ENCODE data around the gene PIGQ. TPM values are rescaled to one million over a fixed set of nuclear protein-coding genes. Genes with fewer than 3 reads are reported as not detected.

The PIGQ gene
- total RNA-seq, 5 donors from 2014 or later (not counting 1 experiment from before 2014, with no cell fraction given): 38.2 to 86.9 (median 63.1) TPM

DNA sequence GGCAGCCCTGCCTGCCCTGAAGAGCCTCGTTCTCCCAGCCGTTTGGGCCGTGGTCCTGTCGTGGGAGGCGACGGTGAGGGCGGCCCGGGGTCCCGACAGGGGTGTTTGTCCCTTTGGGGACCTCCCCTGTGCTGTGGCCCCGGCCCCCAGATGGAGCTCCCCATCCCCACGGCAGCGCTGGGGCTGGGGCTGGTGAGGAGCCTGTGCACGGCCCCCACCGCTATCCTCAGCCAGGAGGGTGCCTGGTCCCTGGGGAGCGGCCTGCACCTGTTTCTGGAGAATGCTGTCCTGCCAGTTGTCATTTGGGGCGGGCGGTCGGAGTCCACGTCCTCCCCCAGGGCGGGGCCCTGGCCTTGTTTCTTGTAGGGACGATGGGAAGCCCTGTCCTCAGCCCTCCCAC, 35.6 kb upstream of the PIGQ start:
- POLR2A ChIA-PET: no interaction called here
- Histone ChIP-seq H3K36me3 (ENCODE audit: control insufficient read depth in 2 of 2, extremely low read depth in 1 of 2, insufficient read depth in 1 of 2, low read length in 1 of 2) (peaks cover 9 to 24% of the 10 kb centered on the region in 2 donors), H3K4me1 (ENCODE audit: control insufficient read depth in 1 of 2, extremely low read depth in 1 of 2, insufficient read depth in 2 of 2, low read length in 2 of 2) (peaks cover 0 to 25% of the 10 kb centered on the region in 2 experiments)

DNA sequence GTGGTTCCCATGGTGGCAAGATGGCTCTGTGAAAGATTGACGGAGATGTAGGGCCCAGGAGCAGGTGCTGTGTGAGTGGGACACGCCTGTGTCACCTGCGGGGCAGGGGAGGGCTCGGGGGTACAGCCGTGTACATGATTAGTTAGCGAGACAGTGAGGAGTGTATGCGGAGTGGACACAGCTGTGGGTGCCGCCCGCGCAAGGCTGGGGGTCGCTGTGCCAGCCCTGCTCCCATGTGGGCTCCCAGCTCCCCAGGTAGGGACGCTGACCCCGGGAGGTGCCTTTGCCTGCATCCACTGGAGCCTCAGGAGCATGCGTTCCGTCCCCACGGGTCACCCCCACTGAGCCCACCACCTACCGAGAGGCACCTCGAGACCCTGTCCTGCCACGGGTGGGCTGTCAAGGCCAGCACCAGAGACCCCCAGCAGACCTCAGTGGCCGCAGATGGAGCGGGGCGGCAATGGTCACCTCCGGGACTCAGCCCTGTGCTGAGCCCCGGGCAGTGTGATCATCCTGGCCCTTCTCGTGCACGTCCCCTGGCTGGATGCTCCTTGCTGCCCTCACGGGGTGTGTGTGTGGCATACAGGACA, 34.8 kb upstream of the PIGQ start:
- DNase-seq (no peak), ATAC-seq (replicated peaks in 1 of 4) (no peak)
- Mint-ChIP-seq H3K36me3 (no peaks in the 10 kb centered on the region), H3K4me3 (no peak overlapping the region), H3K9me3 (no peaks in the 10 kb centered on the region), H3K27me3 (no peaks in the 10 kb centered on the region), H3K4me1 (peaks cover 7 to 10% (median 9%) of the 10 kb centered on the region in 3 donors), H3K27ac (no peak overlapping the region)
- 96% methylated on average over 21 of the region's 27 CpGs for WGBS (ENCODE audit: insufficient coverage)
- Histone ChIP-seq H3K9me3 (no peaks in the 10 kb centered on the region), H3K4me1 (ENCODE audit: control insufficient read depth in 1 of 2, extremely low read depth in 1 of 2, insufficient read depth in 2 of 2, low read length in 2 of 2) (peaks cover 0 to 16% of the 10 kb centered on the region in 2 experiments), H3K27ac (ENCODE audit: low read length) (no peak overlapping the region), H3K36me3 (ENCODE audit: control insufficient read depth in 2 of 2, extremely low read depth in 1 of 2, insufficient read depth in 1 of 2, low read length in 1 of 2) (peaks cover 9 to 28% of the 10 kb centered on the region in 2 donors), H3K4me3 (ENCODE audit: control insufficient read depth in 1 of 2, extremely low read depth in 1 of 2, low read length in 1 of 2) (no peak overlapping the region), H3K27me3 (replicated peaks in 1 of 2; ENCODE audit: control insufficient read depth in 2 of 2, extremely low read depth in 1 of 2, insufficient read depth in 2 of 2, low read length in 1 of 2) (no peaks in the 10 kb centered on the region)
- POLR2A ChIA-PET: no interaction called here
- CTCF ChIA-PET: no interaction called here

More for the DNA sequence above, 35.6 kb upstream of the PIGQ start:
- DNase-seq: no peak
- no peaks in the 10 kb centered on the region for H3K27me3 ChIP-seq (replicated peaks in 1 of 2; ENCODE audit: control insufficient read depth in 2 of 2, extremely low read depth in 1 of 2, insufficient read depth in 2 of 2, low read length in 1 of 2)
- peaks cover 11 to 18% (median 17%) of the 10 kb centered on the region in 3 donors for H3K4me1 Mint-ChIP-seq
- WGBS (ENCODE audit: insufficient coverage): 91% methylated on average over 19 of the region's 21 CpGs
- H3K27me3 Mint-ChIP-seq: no peaks in the 10 kb centered on the region
- H3K27ac Mint-ChIP-seq: no peak overlapping the region
- no peaks in the 10 kb centered on the region for H3K9me3 Mint-ChIP-seq
- H3K4me3 ChIP-seq (ENCODE audit: control insufficient read depth in 1 of 2, extremely low read depth in 1 of 2, low read length in 1 of 2): no peak overlapping the region
- no peaks in the 10 kb centered on the region for H3K9me3 ChIP-seq
- H3K27ac ChIP-seq (ENCODE audit: low read length): no peak overlapping the region
- no peak for ATAC-seq (replicated peaks in 1 of 4)
- H3K36me3 Mint-ChIP-seq: no peaks in the 10 kb centered on the region
- H3K4me3 Mint-ChIP-seq: no peak overlapping the region
- CTCF ChIA-PET: no interaction called here

DNA sequence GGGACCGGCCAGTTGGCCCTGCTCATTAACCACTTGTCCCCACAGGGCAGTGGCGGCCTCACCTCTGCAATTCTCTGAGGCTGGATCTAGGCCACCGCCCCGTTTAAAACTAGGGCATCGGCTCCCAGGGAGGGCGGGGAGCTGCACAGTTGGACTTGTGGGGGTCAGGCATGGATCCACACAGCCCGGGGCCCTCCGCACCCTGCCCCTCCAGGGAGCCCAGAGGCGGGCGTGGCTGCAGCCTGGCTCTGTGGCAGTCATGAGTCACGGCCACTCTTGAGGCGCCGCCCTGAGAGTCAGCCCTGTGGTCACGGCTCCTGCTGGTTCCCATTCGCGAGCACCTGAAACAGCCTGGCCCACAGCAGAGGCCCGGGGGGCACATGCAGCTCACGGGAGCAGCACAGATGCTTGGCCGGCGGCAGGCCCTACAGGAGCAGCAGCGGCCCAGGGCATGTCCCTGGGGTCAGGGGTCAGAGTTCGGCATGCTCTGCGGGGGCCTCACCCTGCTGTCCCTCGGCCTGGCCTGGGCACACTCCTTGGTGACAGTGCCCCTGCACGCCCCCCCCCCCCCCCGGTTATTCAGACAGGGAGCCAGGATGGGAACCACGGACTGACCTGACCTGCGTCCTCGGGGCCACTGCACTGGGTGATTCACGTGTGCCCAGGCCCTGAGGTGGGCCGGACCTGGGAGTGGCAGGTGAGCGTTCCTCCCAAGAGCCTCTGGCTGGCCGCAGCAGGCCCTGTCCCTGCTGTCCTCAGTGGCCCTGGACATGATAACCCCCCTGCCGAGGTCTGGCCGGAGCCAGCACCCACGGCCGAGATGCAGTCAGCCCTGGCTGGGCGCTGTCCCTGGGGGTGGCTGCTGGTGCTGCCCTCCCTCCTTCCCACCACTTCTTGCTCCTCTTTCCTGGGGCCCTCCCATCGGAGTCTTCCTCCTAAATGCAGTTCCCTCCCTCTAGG, 34.0 kb upstream of the PIGQ start:
- Histone ChIP-seq H3K4me1 (ENCODE audit: control insufficient read depth in 1 of 2, extremely low read depth in 1 of 2, insufficient read depth in 2 of 2, low read length in 2 of 2) (peaks cover 0 to 9% of the 10 kb centered on the region in 2 experiments), H3K36me3 (ENCODE audit: control insufficient read depth in 2 of 2, extremely low read depth in 1 of 2, insufficient read depth in 1 of 2, low read length in 1 of 2) (peaks cover 9 to 28% of the 10 kb centered on the region in 2 donors), H3K9me3 (no peaks in the 10 kb centered on the region), H3K27me3 (replicated peaks in 1 of 2; ENCODE audit: control insufficient read depth in 2 of 2, extremely low read depth in 1 of 2, insufficient read depth in 2 of 2, low read length in 1 of 2) (no peaks in the 10 kb centered on the region), H3K4me3 (ENCODE audit: control insufficient read depth in 1 of 2, extremely low read depth in 1 of 2, low read length in 1 of 2) (no peak overlapping the region), H3K27ac (ENCODE audit: low read length) (no peak overlapping the region)
- WGBS (ENCODE audit: insufficient coverage): 89% methylated on average over 28 of the region's 39 CpGs
- Mint-ChIP-seq H3K4me1 (peaks cover 0 to 4% (median 3%) of the 10 kb centered on the region in 3 donors), H3K9me3 (no peaks in the 10 kb centered on the region), H3K4me3 (no peak overlapping the region), H3K27me3 (no peaks in the 10 kb centered on the region), H3K36me3 (no peaks in the 10 kb centered on the region), H3K27ac (no peak overlapping the region)
- CTCF ChIA-PET: no interaction called here
- POLR2A ChIA-PET: no interaction called here
- no peak for ATAC-seq (replicated peaks in 1 of 4)
- DNase-seq: no peak

DNA sequence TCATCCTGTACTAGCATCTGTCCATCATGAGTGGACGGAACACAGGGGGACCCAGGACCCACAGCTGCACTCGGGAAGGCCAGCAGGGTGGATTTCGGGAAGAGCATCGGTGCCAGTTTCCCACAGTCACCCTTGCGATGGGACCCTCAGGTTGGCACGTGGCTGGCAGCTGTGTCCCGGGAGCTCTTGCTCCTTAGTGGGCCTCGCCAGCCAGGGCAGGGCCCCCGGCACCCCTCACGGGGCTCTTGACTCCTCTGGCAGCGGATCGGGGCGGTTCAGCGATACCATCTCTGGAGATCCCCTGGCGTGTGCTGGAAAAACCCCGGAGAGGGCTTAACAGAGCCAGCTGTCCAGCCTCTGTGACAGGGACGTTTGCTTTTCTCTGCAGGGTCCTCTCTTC, 33.0 kb upstream of the PIGQ start:
- Histone ChIP-seq H3K27me3 (replicated peaks in 1 of 2; ENCODE audit: control insufficient read depth in 2 of 2, extremely low read depth in 1 of 2, insufficient read depth in 2 of 2, low read length in 1 of 2) (no peaks in the 10 kb centered on the region), H3K27ac (ENCODE audit: low read length) (no peak overlapping the region), H3K4me1 (ENCODE audit: control insufficient read depth in 1 of 2, extremely low read depth in 1 of 2, insufficient read depth in 2 of 2, low read length in 2 of 2) (peaks cover 0 to 4% of the 10 kb centered on the region in 2 experiments), H3K9me3 (no peaks in the 10 kb centered on the region), H3K36me3 (ENCODE audit: control insufficient read depth in 2 of 2, extremely low read depth in 1 of 2, insufficient read depth in 1 of 2, low read length in 1 of 2) (peaks cover 9 to 28% of the 10 kb centered on the region in 2 donors), H3K4me3 (ENCODE audit: control insufficient read depth in 1 of 2, extremely low read depth in 1 of 2, low read length in 1 of 2) (no peak overlapping the region)
- ATAC-seq (replicated peaks in 1 of 4) (no peak), DNase-seq (no peak)
- POLR2A ChIA-PET: interaction anchor here in 1 of 2 donors (0.6 kb wide), 1 partner anchor 1846 kb away, joined by 14 read pairs; no protein-coding TSS in a partner anchor
- 96% methylated on average over 14 of the region's 17 CpGs for WGBS (ENCODE audit: insufficient coverage)
- CTCF ChIA-PET: no interaction called here
- no peaks in the 10 kb centered on the region for H3K36me3 Mint-ChIP-seq
- H3K27ac Mint-ChIP-seq: no peak overlapping the region
- H3K9me3 Mint-ChIP-seq: no peaks in the 10 kb centered on the region
- no peaks in the 10 kb centered on the region for H3K27me3 Mint-ChIP-seq
- no peak overlapping the region for H3K4me3 Mint-ChIP-seq
- H3K4me1 Mint-ChIP-seq: peaks cover 0 to 4% (median 2%) of the 10 kb centered on the region in 3 donors

DNA sequence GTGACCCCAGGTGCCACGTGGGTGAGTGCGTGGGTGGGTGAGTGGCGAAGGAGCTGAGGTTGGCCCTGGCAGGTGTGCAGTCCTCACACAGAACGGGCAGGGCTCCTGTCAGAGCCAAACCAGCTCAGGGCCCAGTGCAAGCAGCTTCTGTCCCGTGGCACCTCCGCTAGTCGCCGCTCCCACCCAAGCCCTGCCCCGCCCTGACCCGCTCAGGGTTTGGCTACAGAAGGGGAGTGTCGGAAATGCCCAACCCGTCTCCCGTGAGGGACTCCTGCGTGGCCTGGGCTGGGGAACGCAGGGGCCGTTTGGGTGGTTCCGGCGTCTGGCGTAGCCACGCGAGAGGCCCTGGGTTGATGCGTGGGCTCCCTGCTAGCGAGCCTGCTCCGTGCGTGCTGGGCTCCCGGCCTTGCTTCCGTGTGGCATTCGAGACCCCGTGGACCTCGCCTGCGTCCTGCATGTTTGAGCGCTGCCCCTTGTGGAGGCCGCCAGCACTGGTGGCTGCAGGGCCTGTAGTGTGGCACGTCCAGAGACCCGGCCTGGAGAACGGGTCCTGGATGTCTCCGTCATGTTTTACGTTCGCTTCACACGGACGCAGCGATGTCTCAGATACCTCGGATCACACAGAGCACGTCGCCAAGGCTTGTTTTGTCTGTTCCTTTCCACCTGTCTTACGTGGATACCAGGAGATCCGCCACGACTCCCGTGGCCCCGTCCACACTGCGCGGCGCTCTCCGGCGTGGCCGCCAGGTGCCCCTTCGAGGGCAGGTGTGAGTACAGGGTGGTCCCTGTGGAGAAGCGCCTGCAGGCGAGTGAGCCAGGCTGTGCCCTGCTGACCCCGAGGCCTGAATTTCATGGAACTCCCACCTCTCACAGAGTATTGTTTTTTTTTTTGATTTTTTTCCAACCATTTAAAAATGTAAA, 32.1 kb upstream of the PIGQ start:
- no peaks in the 10 kb centered on the region for H3K27me3 ChIP-seq (replicated peaks in 1 of 2; ENCODE audit: control insufficient read depth in 2 of 2, extremely low read depth in 1 of 2, insufficient read depth in 2 of 2, low read length in 1 of 2)
- no peak overlapping the region for H3K27ac ChIP-seq (ENCODE audit: low read length)
- DNase-seq (no peak), ATAC-seq (replicated peaks in 1 of 4) (no peak)
- no peaks in the 10 kb centered on the region for H3K27me3 Mint-ChIP-seq
- no peaks in the 10 kb centered on the region for H3K36me3 Mint-ChIP-seq
- no peaks in the 10 kb centered on the region for H3K9me3 Mint-ChIP-seq
- ChIA-PET POLR2A (no interaction called here), CTCF (no interaction called here)
- no peak overlapping the region for H3K27ac Mint-ChIP-seq
- peaks cover 9 to 28% of the 10 kb centered on the region in 2 donors for H3K36me3 ChIP-seq (ENCODE audit: control insufficient read depth in 2 of 2, extremely low read depth in 1 of 2, insufficient read depth in 1 of 2, low read length in 1 of 2)
- no peak overlapping the region for H3K4me3 ChIP-seq (ENCODE audit: control insufficient read depth in 1 of 2, extremely low read depth in 1 of 2, low read length in 1 of 2)
- peaks cover 0 to 4% of the 10 kb centered on the region in 2 experiments for H3K4me1 ChIP-seq (ENCODE audit: control insufficient read depth in 1 of 2, extremely low read depth in 1 of 2, insufficient read depth in 2 of 2, low read length in 2 of 2)
- WGBS (ENCODE audit: insufficient coverage): 97% methylated on average over 50 of the region's 60 CpGs
- peaks cover 0 to 4% (median 2%) of the 10 kb centered on the region in 3 donors for H3K4me1 Mint-ChIP-seq
- H3K4me3 Mint-ChIP-seq: no peak overlapping the region
- H3K9me3 ChIP-seq: no peaks in the 10 kb centered on the region

DNA sequence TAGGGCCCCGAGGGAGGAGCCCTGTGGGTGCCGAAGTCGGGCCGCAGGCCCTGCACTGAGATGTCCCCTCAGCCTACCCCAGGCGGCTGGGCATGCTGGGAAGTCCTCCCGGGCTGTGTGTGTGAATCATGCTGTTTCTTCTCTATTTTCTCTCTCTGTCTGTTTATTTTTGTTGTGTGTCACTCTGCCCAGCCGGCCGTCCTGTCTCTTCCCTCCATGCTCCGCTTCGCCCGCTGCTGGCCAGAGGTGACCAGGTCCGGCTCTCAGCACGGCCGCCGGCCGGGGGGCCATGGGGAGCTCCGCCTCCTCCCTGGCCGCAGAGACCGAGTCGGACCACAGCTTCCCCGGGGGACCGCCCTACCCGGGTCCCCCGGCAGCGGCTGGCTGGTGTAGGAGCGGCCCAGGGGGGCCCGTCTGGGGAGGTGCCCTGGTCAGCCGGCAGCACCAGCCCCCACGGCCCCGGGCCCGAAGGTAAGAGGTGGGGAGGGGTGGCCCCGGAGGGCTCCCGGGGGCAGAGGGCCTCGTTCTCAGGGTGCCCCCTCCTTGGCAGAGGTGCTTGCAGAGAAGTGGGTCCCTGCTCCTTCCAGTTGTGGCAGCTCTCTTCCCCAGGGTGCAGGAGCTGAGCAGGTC, 29.8 kb upstream of the PIGQ start:
- no peaks in the 10 kb centered on the region for H3K36me3 Mint-ChIP-seq
- H3K9me3 Mint-ChIP-seq: no peaks in the 10 kb centered on the region
- WGBS (ENCODE audit: insufficient coverage): 96% methylated on average over 27 of the region's 34 CpGs
- no peaks in the 10 kb centered on the region for H3K27me3 Mint-ChIP-seq
- POLR2A ChIA-PET: no interaction called here
- Histone ChIP-seq H3K4me3 (ENCODE audit: control insufficient read depth in 1 of 2, extremely low read depth in 1 of 2, low read length in 1 of 2) (no peak overlapping the region), H3K9me3 (no peaks in the 10 kb centered on the region), H3K27ac (ENCODE audit: low read length) (no peak overlapping the region), H3K4me1 (ENCODE audit: control insufficient read depth in 1 of 2, extremely low read depth in 1 of 2, insufficient read depth in 2 of 2, low read length in 2 of 2) (no peaks in the 10 kb centered on the region), H3K27me3 (replicated peaks in 1 of 2; ENCODE audit: control insufficient read depth in 2 of 2, extremely low read depth in 1 of 2, insufficient read depth in 2 of 2, low read length in 1 of 2) (no peaks in the 10 kb centered on the region), H3K36me3 (ENCODE audit: control insufficient read depth in 2 of 2, extremely low read depth in 1 of 2, insufficient read depth in 1 of 2, low read length in 1 of 2) (peaks cover 9 to 28% of the 10 kb centered on the region in 2 donors)
- CTCF ChIA-PET: no interaction called here
- H3K4me1 Mint-ChIP-seq: peaks cover 0 to 4% (median 2%) of the 10 kb centered on the region in 3 donors
- ATAC-seq (replicated peaks in 1 of 4) (no peak), DNase-seq (no peak)
- no peak overlapping the region for H3K4me3 Mint-ChIP-seq
- no peak overlapping the region for H3K27ac Mint-ChIP-seq
